Nephron progenitor cell (in vitro differentiated cells): ENCODE results near the gene CCDC85A.

Experiments
- DNase-seq: peaks from one replicate; pipeline ENCODE4 v3.0.0; 2021
- H3K27ac Mint-ChIP-seq: 2 replicates; pipeline ENCODE4 v1.8.0; 2021; ENCODE audit warnings: mild to moderate bottlenecking, moderate library complexity, mixed read lengths
- H3K27me3 Mint-ChIP-seq: 2 replicates; pipeline ENCODE4 v1.8.0; 2021; ENCODE audit warnings: mild to moderate bottlenecking, low read depth, mixed read lengths; ENCODE audit not compliant: poor library complexity
- H3K36me3 Mint-ChIP-seq: 2 replicates; pipeline ENCODE4 v1.8.0; 2021; ENCODE audit warnings: low read depth, mixed read lengths
- H3K4me1 Mint-ChIP-seq: 2 replicates; pipeline ENCODE4 v1.8.0; 2021; ENCODE audit warnings: mixed read lengths
- H3K4me3 Mint-ChIP-seq: 2 replicates; pipeline ENCODE4 v1.8.0; 2021; ENCODE audit warnings: mild to moderate bottlenecking, moderate library complexity, mixed read lengths
- H3K9me3 Mint-ChIP-seq: 2 replicates; pipeline ENCODE4 v1.8.0; 2021; ENCODE audit warnings: mild to moderate bottlenecking, moderate library complexity, mixed read lengths
- CTCF ChIP-seq: fragments of 200-600 bp; sonication (generic); IDR thresholded peaks from 2 replicates; pipeline ENCODE4 v1.5.0; 2021; ENCODE audit warnings: antibody characterized with exemption

CCDC85A gene

GRCh38 chr2:56185101-56185581 lies 1.4 kb downstream of the CCDC85A start:
- no peak for TF ChIP-seq CTCF
- Mint-ChIP-seq H3K4me1 (peaks cover 35% of the 10 kb centered on the region), H3K4me3 (peak overlapping the region; percentile 86), H3K9me3 (no peaks in the 10 kb centered on the region), H3K36me3 (no peaks in the 10 kb centered on the region), H3K27ac (no peak overlapping the region), H3K27me3 (peaks cover 29% of the 10 kb centered on the region)
- peak; percentile 36 for DNase-seq

- peaks cover 35% of the 10 kb centered on the region for H3K4me1 Mint-ChIP-seq
- no peaks in the 10 kb centered on the region for H3K36me3 Mint-ChIP-seq
- no peak overlapping the region for H3K27ac Mint-ChIP-seq
- peaks cover 29% of the 10 kb centered on the region for H3K27me3 Mint-ChIP-seq
- peak; percentile 36 for DNase-seq
- TF ChIP-seq CTCF, result no peak
- H3K9me3 Mint-ChIP-seq, result no peaks in the 10 kb centered on the region
- H3K4me3 Mint-ChIP-seq, result peak overlapping the region; percentile 86
Measured at GRCh38 chr2:56185582-56186046, 1.8 kb downstream of the CCDC85A start.

DNA sequence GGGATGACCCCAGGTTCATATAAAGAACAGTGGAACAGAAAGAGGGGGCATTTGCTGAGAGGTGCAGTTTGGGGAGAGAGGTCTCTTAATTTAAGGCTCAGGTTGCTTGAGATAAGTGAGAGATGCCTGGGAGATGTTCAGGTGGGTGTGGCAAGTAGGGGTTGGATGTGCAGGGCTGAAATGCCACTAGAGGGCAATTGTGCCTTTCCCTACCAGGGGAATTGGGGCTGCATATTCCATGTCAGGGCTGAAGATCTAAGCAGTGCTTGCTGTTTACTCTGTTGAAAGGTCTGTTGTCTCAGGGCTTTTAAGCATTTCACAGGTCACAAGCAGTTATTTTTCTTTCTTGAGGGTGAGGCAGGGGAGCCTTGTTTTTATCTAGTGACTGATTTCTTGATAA lies 7.8 kb downstream of the CCDC85A start:
- peak; percentile 43 for TF ChIP-seq CTCF
- Mint-ChIP-seq H3K9me3 (no peaks in the 10 kb centered on the region), H3K27me3 (peaks cover 8% of the 10 kb centered on the region), H3K4me1 (peaks cover 10% of the 10 kb centered on the region), H3K27ac (no peak overlapping the region), H3K36me3 (no peaks in the 10 kb centered on the region), H3K4me3 (no peak overlapping the region)
- peak; percentile 20 for DNase-seq

DNA sequence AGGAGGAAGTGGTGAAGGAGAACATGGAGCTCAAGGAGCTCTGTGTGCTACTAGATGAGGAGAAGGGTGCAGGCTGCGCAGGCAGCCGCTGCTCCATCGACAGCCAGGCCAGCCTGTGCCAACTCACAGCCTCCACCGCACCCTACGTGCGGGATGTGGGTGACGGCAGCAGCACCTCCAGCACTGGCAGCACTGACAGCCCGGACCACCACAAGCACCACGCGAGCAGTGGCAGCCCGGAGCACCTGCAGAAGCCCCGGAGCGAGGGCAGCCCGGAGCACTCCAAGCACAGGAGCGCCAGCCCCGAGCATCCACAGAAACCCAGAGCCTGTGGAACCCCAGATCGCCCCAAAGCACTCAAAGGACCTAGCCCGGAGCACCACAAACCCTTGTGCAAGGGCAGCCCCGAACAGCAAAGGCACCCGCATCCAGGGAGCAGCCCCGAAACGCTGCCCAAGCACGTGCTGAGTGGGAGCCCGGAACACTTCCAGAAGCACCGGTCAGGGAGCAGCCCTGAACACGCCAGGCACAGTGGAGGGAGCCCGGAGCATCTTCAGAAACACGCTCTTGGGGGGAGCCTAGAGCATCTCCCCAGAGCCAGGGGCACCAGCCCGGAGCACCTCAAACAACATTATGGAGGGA lies 9.0 kb downstream of the CCDC85A start:
- H3K27me3 Mint-ChIP-seq, result peaks cover 2% of the 10 kb centered on the region

GRCh38 chr2:56195563-56195962 lies 11.8 kb downstream of the CCDC85A start:
- Mint-ChIP-seq H3K4me3 (no peak overlapping the region), H3K9me3 (no peaks in the 10 kb centered on the region), H3K36me3 (no peaks in the 10 kb centered on the region), H3K27me3 (peaks cover 2% of the 10 kb centered on the region), H3K27ac (no peak overlapping the region), H3K4me1 (peaks cover 10% of the 10 kb centered on the region)
- no peak for DNase-seq
- TF ChIP-seq CTCF, result no peak

More for the DNA sequence above, 9.0 kb downstream of the CCDC85A start:
- peak overlapping the region; percentile 80 for H3K27ac Mint-ChIP-seq
- no peak for DNase-seq
- H3K4me3 Mint-ChIP-seq, result no peak overlapping the region
- peaks cover 10% of the 10 kb centered on the region for H3K4me1 Mint-ChIP-seq
- no peaks in the 10 kb centered on the region for H3K9me3 Mint-ChIP-seq
- no peak for TF ChIP-seq CTCF
- H3K36me3 Mint-ChIP-seq, result no peaks in the 10 kb centered on the region

- H3K4me1 Mint-ChIP-seq, result peaks cover 11% of the 10 kb centered on the region
- no peak for TF ChIP-seq CTCF
- no peak overlapping the region for H3K4me3 Mint-ChIP-seq
- no peaks in the 10 kb centered on the region for H3K27me3 Mint-ChIP-seq
- no peak for DNase-seq
- H3K36me3 Mint-ChIP-seq, result no peaks in the 10 kb centered on the region
- H3K9me3 Mint-ChIP-seq, result no peaks in the 10 kb centered on the region
- no peak overlapping the region for H3K27ac Mint-ChIP-seq
Measured at GRCh38 chr2:56197816-56198215, 14.0 kb downstream of the CCDC85A start.
